ENCODE measurements around the gene SCYGR6. TPM values are rescaled to one million over a fixed set of nuclear protein-coding genes. Genes with fewer than 3 reads are reported as not detected.

SCYGR6 gene
- total RNA-seq, 1 experiment from 2014 or later: not detected

DNA sequence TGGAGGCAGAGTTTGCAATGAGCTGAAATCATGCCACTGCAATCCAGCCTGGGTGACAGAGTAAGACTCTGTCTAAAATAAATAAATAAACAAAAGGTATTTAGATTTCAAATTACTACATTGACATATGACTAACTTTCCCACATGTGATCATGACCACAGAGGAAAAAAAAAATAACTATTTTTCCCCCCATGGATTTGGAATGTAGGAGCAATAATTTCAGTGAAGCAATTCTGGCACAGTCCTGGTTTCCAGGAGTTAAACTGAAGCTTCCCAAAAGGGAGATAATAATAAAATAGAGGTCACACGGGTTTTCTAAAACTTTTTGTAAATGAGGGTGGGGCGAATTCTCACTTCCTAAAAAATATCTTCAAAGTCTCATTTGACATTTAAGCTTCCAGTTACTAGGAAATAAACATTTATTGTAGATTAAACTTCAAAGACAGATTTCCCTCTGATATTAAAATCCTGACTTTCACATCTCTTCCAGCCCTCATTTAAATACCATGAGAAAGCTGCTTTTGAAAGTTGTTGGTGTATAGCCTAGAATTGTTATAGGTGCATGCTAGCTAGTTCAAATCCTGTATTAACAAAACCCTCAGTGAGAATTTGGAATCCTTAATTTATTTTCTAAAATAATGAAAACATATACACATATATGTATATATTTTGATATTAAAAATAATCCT is 27.4 kb downstream of the SCYGR6 start:
- ATAC-seq (no peak), DNase-seq (ENCODE audit: low spot score) (no peak)
- ChIA-PET POLR2A (interaction anchor here (0.7 kb wide), 1 partner anchor 23 kb away, joined by 3 read pairs; no protein-coding TSS in a partner anchor), CTCF (interaction anchor here (0.8 to 1.5 kb wide), 2 partner anchors 43 to 572 kb away, joined by 3 read pairs; no protein-coding TSS in a partner anchor)
- H3K27me3 Mint-ChIP-seq (ENCODE audit: low read depth): no peaks in the 10 kb centered on the region
- H3K4me3 Mint-ChIP-seq: no peak overlapping the region
- H3K36me3 Mint-ChIP-seq: peaks cover 15% of the 10 kb centered on the region
- H3K27ac Mint-ChIP-seq: no peak overlapping the region
- H3K9me3 Mint-ChIP-seq: peaks cover 12% of the 10 kb centered on the region; the same call in 1 of the 2 replicates
- no peaks in the 10 kb centered on the region for H3K4me1 Mint-ChIP-seq
- TF ChIP-seq, protein P1, sequence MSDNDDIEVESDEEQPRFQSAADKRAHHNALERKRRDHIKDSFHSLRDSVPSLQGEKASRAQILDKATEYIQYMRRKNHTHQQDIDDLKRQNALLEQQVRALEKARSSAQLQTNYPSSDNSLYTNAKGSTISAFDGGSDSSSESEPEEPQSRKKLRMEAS (CRISPR knock-in tag; IDR thresholded peaks at IDR 0.05): no peak
- TF ChIP-seq ZNF121 (CRISPR knock-in tag; IDR thresholded peaks at IDR 0.05): no peak
- no peak for TF ChIP-seq FOXJ3 (CRISPR knock-in tag; IDR thresholded peaks at IDR 0.05; ENCODE audit: borderline replicate concordance)
- TF ChIP-seq, protein P2, sequence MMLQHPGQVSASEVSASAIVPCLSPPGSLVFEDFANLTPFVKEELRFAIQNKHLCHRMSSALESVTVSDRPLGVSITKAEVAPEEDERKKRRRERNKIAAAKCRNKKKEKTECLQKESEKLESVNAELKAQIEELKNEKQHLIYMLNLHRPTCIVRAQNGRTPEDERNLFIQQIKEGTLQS (CRISPR knock-in tag; conservative IDR thresholded peaks at IDR 0.05): no peak
- TF ChIP-seq TP53 (CRISPR knock-in tag; IDR thresholded peaks at IDR 0.05): no peak

DNA sequence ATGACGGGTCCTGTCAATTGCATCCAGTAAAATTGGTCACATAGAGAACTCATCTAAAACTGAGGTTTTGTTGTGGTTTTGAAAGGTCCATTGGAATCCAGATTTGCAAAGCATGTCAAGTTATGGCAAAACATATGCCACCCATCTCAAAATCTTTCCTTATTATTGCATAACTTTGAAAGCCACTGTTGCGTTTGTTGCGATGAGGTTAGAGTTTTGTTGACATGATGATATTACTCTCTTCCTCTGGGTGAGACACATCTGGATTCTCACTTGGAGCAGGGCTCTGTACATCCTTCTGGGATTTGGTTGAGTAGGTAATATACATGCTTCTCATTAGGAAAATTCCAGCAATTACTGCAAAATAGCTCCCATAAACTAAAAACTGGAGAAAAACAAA is 37.4 kb downstream of the SCYGR6 start:
- no peaks in the 10 kb centered on the region for H3K4me1 Mint-ChIP-seq

DNA sequence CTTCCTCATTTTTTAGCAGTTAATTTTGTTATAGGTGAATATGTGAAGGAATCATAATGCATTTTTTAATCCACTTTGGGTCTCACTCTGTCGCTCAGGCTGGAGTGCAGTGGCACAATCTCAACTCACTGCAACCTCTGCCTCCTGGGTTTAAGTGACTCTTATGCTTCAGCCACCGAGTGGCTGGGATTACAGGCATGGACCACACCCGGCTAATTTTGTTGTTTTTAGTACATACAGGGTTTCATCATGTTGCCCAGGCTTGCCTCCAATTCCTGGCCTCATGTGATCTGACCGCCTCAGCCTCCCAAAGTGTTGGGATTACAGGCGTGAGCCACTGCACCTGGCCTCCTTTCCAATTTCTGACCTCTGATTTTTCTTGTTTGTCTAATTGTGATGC is 40.3 kb downstream of the SCYGR6 start:
- Mint-ChIP-seq H3K27me3 (ENCODE audit: low read depth) (no peaks in the 10 kb centered on the region), H3K27ac (no peak overlapping the region; the same call in 1 of the 2 replicates), H3K4me1 (no peaks in the 10 kb centered on the region), H3K9me3 (no peaks in the 10 kb centered on the region), H3K36me3 (no peaks in the 10 kb centered on the region), H3K4me3 (no peak overlapping the region)
- DNase-seq (ENCODE audit: low spot score) (no peak), ATAC-seq (no peak)
- CTCF ChIA-PET: no interaction called here
- POLR2A ChIA-PET: no interaction called here
- TF ChIP-seq, protein P3, sequence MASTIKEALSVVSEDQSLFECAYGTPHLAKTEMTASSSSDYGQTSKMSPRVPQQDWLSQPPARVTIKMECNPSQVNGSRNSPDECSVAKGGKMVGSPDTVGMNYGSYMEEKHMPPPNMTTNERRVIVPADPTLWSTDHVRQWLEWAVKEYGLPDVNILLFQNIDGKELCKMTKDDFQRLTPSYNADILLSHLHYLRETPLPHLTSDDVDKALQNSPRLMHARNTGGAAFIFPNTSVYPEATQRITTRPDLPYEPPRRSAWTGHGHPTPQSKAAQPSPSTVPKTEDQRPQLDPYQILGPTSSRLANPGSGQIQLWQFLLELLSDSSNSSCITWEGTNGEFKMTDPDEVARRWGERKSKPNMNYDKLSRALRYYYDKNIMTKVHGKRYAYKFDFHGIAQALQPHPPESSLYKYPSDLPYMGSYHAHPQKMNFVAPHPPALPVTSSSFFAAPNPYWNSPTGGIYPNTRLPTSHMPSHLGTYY (CRISPR knock-in tag; IDR thresholded peaks at IDR 0.05): no peak
- no peak for TF ChIP-seq ZNF138 (CRISPR knock-in tag; conservative IDR thresholded peaks at IDR 0.05)
- TF ChIP-seq, protein P4, sequence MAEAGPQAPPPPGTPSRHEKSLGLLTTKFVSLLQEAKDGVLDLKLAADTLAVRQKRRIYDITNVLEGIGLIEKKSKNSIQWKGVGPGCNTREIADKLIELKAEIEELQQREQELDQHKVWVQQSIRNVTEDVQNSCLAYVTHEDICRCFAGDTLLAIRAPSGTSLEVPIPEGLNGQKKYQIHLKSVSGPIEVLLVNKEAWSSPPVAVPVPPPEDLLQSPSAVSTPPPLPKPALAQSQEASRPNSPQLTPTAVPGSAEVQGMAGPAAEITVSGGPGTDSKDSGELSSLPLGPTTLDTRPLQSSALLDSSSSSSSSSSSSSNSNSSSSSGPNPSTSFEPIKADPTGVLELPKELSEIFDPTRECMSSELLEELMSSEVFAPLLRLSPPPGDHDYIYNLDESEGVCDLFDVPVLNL (CRISPR knock-in tag; IDR thresholded peaks at IDR 0.05; ENCODE audit: borderline replicate concordance, low read depth): no peak
- no peak for TF ChIP-seq FOXJ3 (CRISPR knock-in tag; IDR thresholded peaks at IDR 0.05; ENCODE audit: borderline replicate concordance)
- TF ChIP-seq TEAD4 (CRISPR knock-in tag; IDR thresholded peaks at IDR 0.05): no peak
- no peak for TF ChIP-seq KAT7 (CRISPR knock-in tag; IDR thresholded peaks at IDR 0.05; ENCODE audit: borderline replicate concordance)
- TF ChIP-seq HMGA2 (CRISPR knock-in tag; IDR thresholded peaks at IDR 0.05): no peak
- no peak for TF ChIP-seq NR3C1 (CRISPR knock-in tag; conservative IDR thresholded peaks at IDR 0.05; ENCODE audit: low read depth)
- TF ChIP-seq SP1 (CRISPR knock-in tag; conservative IDR thresholded peaks at IDR 0.05): no peak

More for the DNA sequence above, 37.4 kb downstream of the SCYGR6 start:
- ChIA-PET CTCF (no interaction called here), POLR2A (no interaction called here)
- DNase-seq (ENCODE audit: low spot score) (no peak), ATAC-seq (no peak)
- H3K27me3 Mint-ChIP-seq (ENCODE audit: low read depth): no peaks in the 10 kb centered on the region
- no peaks in the 10 kb centered on the region for H3K36me3 Mint-ChIP-seq
- peaks cover 2% of the 10 kb centered on the region; the same call in 1 of the 2 replicates for H3K9me3 Mint-ChIP-seq
- H3K27ac Mint-ChIP-seq: no peak overlapping the region
- TF ChIP-seq SMAD3 (CRISPR knock-in tag; IDR thresholded peaks at IDR 0.05; ENCODE audit: borderline replicate concordance) (no peak), EMX1 (CRISPR knock-in tag; IDR thresholded peaks at IDR 0.05) (no peak), ZNF317 (CRISPR knock-in tag; IDR thresholded peaks at IDR 0.05; ENCODE audit: borderline replicate concordance, low read depth) (no peak), TP53 (CRISPR knock-in tag; IDR thresholded peaks at IDR 0.05) (no peak), ZNF138 (CRISPR knock-in tag; conservative IDR thresholded peaks at IDR 0.05) (no peak), NFYB (CRISPR knock-in tag; conservative IDR thresholded peaks at IDR 0.05; ENCODE audit: low read depth) (no peak)
- TF ChIP-seq, protein P5, sequence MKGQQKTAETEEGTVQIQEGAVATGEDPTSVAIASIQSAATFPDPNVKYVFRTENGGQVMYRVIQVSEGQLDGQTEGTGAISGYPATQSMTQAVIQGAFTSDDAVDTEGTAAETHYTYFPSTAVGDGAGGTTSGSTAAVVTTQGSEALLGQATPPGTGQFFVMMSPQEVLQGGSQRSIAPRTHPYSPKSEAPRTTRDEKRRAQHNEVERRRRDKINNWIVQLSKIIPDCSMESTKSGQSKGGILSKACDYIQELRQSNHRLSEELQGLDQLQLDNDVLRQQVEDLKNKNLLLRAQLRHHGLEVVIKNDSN (CRISPR knock-in tag; IDR thresholded peaks at IDR 0.05): no peak
- TF ChIP-seq, protein P6, sequence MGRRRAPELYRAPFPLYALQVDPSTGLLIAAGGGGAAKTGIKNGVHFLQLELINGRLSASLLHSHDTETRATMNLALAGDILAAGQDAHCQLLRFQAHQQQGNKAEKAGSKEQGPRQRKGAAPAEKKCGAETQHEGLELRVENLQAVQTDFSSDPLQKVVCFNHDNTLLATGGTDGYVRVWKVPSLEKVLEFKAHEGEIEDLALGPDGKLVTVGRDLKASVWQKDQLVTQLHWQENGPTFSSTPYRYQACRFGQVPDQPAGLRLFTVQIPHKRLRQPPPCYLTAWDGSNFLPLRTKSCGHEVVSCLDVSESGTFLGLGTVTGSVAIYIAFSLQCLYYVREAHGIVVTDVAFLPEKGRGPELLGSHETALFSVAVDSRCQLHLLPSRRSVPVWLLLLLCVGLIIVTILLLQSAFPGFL (CRISPR knock-in tag; IDR thresholded peaks at IDR 0.05; ENCODE audit: borderline replicate concordance): no peak
- TF ChIP-seq, protein P7, sequence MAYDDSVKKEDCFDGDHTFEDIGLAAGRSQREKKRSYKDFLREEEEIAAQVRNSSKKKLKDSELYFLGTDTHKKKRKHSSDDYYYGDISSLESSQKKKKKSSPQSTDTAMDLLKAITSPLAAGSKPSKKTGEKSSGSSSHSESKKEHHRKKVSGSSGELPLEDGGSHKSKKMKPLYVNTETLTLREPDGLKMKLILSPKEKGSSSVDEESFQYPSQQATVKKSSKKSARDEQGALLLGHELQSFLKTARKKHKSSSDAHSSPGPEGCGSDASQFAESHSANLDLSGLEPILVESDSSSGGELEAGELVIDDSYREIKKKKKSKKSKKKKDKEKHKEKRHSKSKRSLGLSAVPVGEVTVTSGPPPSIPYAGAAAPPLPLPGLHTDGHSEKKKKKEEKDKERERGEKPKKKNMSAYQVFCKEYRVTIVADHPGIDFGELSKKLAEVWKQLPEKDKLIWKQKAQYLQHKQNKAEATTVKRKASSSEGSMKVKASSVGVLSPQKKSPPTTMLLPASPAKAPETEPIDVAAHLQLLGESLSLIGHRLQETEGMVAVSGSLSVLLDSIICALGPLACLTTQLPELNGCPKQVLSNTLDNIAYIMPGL (CRISPR knock-in tag; IDR thresholded peaks at IDR 0.05): no peak
- TF ChIP-seq, protein P2 (CRISPR knock-in tag; conservative IDR thresholded peaks at IDR 0.05): no peak
- TF ChIP-seq, protein P8, sequence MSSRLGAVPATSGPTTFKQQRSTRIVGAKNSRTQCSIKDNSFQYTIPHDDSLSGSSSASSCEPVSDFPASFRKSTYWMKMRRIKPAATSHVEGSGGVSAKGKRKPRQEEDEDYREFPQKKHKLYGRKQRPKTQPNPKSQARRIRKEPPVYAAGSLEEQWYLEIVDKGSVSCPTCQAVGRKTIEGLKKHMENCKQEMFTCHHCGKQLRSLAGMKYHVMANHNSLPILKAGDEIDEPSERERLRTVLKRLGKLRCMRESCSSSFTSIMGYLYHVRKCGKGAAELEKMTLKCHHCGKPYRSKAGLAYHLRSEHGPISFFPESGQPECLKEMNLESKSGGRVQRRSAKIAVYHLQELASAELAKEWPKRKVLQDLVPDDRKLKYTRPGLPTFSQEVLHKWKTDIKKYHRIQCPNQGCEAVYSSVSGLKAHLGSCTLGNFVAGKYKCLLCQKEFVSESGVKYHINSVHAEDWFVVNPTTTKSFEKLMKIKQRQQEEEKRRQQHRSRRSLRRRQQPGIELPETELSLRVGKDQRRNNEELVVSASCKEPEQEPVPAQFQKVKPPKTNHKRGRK (CRISPR knock-in tag; IDR thresholded peaks at IDR 0.05; ENCODE audit: borderline replicate concordance): no peak
- no peak overlapping the region for H3K4me3 Mint-ChIP-seq
